ENCODE measurements around the gene PPM1K.

- TF ChIP-seq CTCF (conservative IDR thresholded peaks at IDR 0.05; ENCODE audit: low read length), result no peak
- TF ChIP-seq EZH2phosphoT487 (IDR thresholded peaks at IDR 0.05; ENCODE audit: borderline replicate concordance), result no peak
These were observed 40.3 kb downstream of the PPM1K start for GRCh38 chr4:88244056-88244455.

All from Loucy (cell line).